Nephron (organoid): ENCODE measurements around the gene SPINDOC.

ENCODE experiments used
- H3K27ac Mint-ChIP-seq, 3 experiments: 2 replicates each; pipeline ENCODE4 v1.8.0; 2020; ENCODE audit warnings: mixed read lengths in 3 of 3, mild to moderate bottlenecking in 2 of 3, moderate library complexity in 1 of 3
- H3K27me3 Mint-ChIP-seq: 2 replicates; pipeline ENCODE4 v1.8.0; 2021; ENCODE audit warnings: low read depth, mild to moderate bottlenecking, moderate library complexity, mixed read lengths
- H3K36me3 Mint-ChIP-seq: 2 replicates; pipeline ENCODE4 v1.8.0; 2020; ENCODE audit warnings: low read depth, mixed read lengths
- H3K4me1 Mint-ChIP-seq: 2 replicates; pipeline ENCODE4 v1.8.0; 2020; ENCODE audit warnings: mixed read lengths
- H3K4me3 Mint-ChIP-seq, 3 experiments: 2 replicates each; pipeline ENCODE4 v1.8.0; 2020; ENCODE audit warnings: mild to moderate bottlenecking in 3 of 3, mixed read lengths in 3 of 3, moderate library complexity in 2 of 3
- H3K9me3 Mint-ChIP-seq: 2 replicates; pipeline ENCODE4 v1.8.0; 2020; ENCODE audit warnings: mixed read lengths
- CTCF ChIP-seq, 3 experiments: fragments of 200-600 bp; sonication (generic); IDR thresholded peaks; one replicate each; pipeline ENCODE4 v1.5.0; 2021; ENCODE audit warnings: antibody characterized with exemption in 3 of 3; ENCODE audit not compliant: unreplicated experiment in 3 of 3

Gene SPINDOC

DNA sequence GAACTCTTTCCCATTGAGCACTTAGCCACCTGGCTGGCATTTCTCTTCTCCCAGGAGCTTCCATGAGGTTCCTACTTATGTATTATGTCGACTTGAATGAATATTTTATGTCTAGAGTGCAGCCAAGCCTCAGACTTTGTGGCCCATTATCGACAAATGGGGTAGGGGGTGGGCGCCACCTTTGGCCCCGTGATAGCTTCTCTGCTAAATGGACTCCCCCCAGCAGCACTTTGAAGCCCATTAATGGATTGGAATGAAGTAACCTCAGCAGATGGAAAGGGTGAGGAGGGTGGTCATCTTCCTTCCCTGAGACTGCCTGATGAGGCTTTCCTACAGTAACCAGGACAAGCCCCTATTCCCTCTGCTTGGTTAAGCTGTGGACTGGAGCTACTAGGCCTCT, 31.6 kb downstream of the SPINDOC start:
- peaks cover 22% of the 10 kb centered on the region for H3K36me3 Mint-ChIP-seq
- TF ChIP-seq CTCF (IDR thresholded peaks at IDR 0.05; ENCODE audit: unreplicated experiment in 3 of 3) = no peak
- H3K4me1 Mint-ChIP-seq = peaks cover 41% of the 10 kb centered on the region
- no peak overlapping the region for H3K4me3 Mint-ChIP-seq
- H3K27me3 Mint-ChIP-seq = no peaks in the 10 kb centered on the region
- H3K9me3 Mint-ChIP-seq = no peaks in the 10 kb centered on the region
- peak overlapping the region in 1 of 3 experiments; percentile 54 for H3K27ac Mint-ChIP-seq

DNA sequence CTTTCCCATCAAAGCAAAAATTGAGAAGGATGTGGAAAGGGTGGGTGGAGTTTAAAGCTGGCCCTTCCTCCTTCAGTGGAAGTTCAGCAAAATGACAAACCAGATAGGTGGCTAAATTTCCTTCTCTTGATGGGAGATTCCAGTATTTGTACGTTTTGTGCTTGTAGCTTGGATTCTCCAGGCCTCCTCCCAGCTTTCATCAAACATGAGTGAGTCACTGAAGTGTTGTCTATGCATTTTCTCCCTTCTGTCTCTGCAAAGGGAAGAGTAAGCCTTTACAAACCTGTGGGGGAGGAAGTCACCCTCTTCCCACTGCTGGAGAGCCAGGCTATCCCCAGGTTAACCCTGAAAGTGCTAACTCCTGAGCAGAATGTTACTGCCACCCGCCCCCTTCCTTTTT, 32.0 kb downstream of the SPINDOC start:
- no peaks in the 10 kb centered on the region for H3K9me3 Mint-ChIP-seq
- H3K36me3 Mint-ChIP-seq = peaks cover 22% of the 10 kb centered on the region
- H3K27me3 Mint-ChIP-seq = no peaks in the 10 kb centered on the region
- peaks cover 38% of the 10 kb centered on the region for H3K4me1 Mint-ChIP-seq
- peak overlapping the region in 2 of 3 experiments; percentile 33 to 54 for H3K27ac Mint-ChIP-seq
- no peak for TF ChIP-seq CTCF (IDR thresholded peaks at IDR 0.05; ENCODE audit: unreplicated experiment in 3 of 3)
- no peak overlapping the region for H3K4me3 Mint-ChIP-seq

GRCh38 chr11:63845911-63846310, 32.7 kb downstream of the SPINDOC start:
- Mint-ChIP-seq H3K36me3 (peaks cover 22% of the 10 kb centered on the region), H3K4me1 (peaks cover 32% of the 10 kb centered on the region), H3K9me3 (no peaks in the 10 kb centered on the region), H3K4me3 (no peak overlapping the region), H3K27ac (peak overlapping the region in 1 of 3 experiments; percentile 54), H3K27me3 (no peaks in the 10 kb centered on the region)
- TF ChIP-seq CTCF (IDR thresholded peaks at IDR 0.05; ENCODE audit: unreplicated experiment in 3 of 3) = no peak

DNA sequence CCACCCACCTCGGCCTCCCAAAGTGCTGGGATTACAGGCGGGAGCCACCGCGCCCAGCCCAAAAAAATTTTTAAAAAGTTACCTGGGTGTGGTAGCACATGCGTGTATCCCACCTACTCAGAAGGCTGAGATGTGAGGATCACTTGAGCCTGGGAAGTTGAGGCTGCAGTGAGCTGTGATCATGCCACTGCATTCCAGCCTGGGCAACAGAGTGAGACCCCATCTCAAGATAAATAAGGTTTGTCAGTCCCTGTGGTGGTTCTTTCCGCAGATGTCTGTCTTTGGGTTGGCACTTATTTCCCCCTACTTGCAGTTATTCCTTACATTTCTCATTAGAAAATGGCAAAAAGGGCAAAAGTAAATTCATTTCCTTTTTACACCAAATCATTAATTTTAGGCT, 33.6 kb downstream of the SPINDOC start:
- Mint-ChIP-seq H3K27me3 (no peaks in the 10 kb centered on the region), H3K4me3 (no peak overlapping the region), H3K36me3 (peaks cover 28% of the 10 kb centered on the region), H3K4me1 (peaks cover 30% of the 10 kb centered on the region), H3K9me3 (no peaks in the 10 kb centered on the region), H3K27ac (peak overlapping the region in 2 of 3 experiments; percentile 53 to 75)
- TF ChIP-seq CTCF (IDR thresholded peaks at IDR 0.05; ENCODE audit: unreplicated experiment in 3 of 3) = no peak

DNA sequence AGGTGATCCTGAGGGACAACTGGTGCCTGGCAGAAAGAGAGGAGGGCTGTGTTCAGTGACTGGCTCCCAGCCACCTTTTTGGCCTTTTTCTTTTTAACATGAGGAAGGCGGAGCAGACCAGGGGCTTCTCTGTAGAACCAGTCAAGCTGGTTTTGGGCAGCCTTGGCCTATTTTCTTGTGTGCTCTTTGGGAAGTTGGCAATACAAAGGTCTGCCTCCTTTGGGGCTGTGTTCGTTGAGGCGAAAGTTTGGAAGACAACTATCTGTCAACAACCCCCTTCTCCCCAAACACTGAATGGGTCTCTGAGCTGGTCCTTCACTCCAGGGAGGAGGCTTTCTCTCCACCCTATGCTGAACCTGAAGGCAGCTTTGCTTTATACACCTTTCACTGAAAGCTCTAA, 34.1 kb downstream of the SPINDOC start:
- no peak for TF ChIP-seq CTCF (IDR thresholded peaks at IDR 0.05; ENCODE audit: unreplicated experiment in 3 of 3)
- H3K4me1 Mint-ChIP-seq = peaks cover 31% of the 10 kb centered on the region
- peaks cover 28% of the 10 kb centered on the region for H3K36me3 Mint-ChIP-seq
- H3K27me3 Mint-ChIP-seq = no peaks in the 10 kb centered on the region
- H3K27ac Mint-ChIP-seq = peak overlapping the region; percentile 53 to 75 (median 66)
- H3K4me3 Mint-ChIP-seq = no peak overlapping the region
- H3K9me3 Mint-ChIP-seq = no peaks in the 10 kb centered on the region

GRCh38 chr11:63849691-63850090, 36.4 kb downstream of the SPINDOC start:
- Mint-ChIP-seq H3K36me3 (peaks cover 16% of the 10 kb centered on the region), H3K4me1 (peaks cover 22% of the 10 kb centered on the region), H3K4me3 (no peak overlapping the region), H3K27me3 (no peaks in the 10 kb centered on the region), H3K9me3 (no peaks in the 10 kb centered on the region), H3K27ac (no peak overlapping the region)
- no peak for TF ChIP-seq CTCF (IDR thresholded peaks at IDR 0.05; ENCODE audit: unreplicated experiment in 3 of 3)
